Thyroid gland (tissue), 4 donors: ENCODE data around the gene NUP188. TPM values are rescaled to one million over a fixed set of nuclear protein-coding genes. Genes with fewer than 3 reads are reported as not detected.
"Not testable (repeated sequence)": the region's sequence is repeated elsewhere in the genome, so short reads cannot be mapped to it uniquely, and the experiment has no call there.

Experiments used
- DNase-seq, 2 donors: peaks; one replicate each; pipeline ENCODE4 v3.0.0-alpha.2; 2019
- H3K27ac ChIP-seq, 3 donors: fragments of 200-600 bp; sonication (generic); 1 replicate in 2 of 3; 2 replicates in 1 of 3; pipeline ENCODE4 v1.5.1; 2016 to 2019; ENCODE audit warnings: mild to moderate bottlenecking in 1 of 3, moderate library complexity in 1 of 3
- H3K27me3 ChIP-seq: fragments of 200-600 bp; sonication (generic); one replicate; pipeline ENCODE4 v1.5.1; 2019
- H3K36me3 ChIP-seq, 2 donors: fragments of 200-600 bp; sonication (generic); one replicate each; pipeline ENCODE4 v1.5.1; 2016 to 2019
- H3K4me1 ChIP-seq, 2 donors: fragments of 200-600 bp; sonication (generic); one replicate each; pipeline ENCODE4 v1.5.1; 2017 to 2019
- H3K4me3 ChIP-seq, 3 donors: fragments of 200-600 bp; sonication (generic); replicated peaks in 1 of 3; 1 replicate in 2 of 3; 2 replicates in 1 of 3; pipeline ENCODE4 v1.5.1; 2016; ENCODE audit warnings: mild to moderate bottlenecking in 1 of 3
- H3K9me3 ChIP-seq: fragments of 200-600 bp; sonication (generic); one replicate; pipeline ENCODE4 v1.5.1; 2017
- POLR2A ChIP-seq, 2 donors: fragments of 450-650 bp; IDR thresholded peaks; one replicate each; pipeline ENCODE4 v1.6.1; 2017; ENCODE audit warnings: antibody characterized with exemption in 2 of 2, mild to moderate bottlenecking in 2 of 2, moderate library complexity in 1 of 2
- WGBS, 2 donors: methylation state at CpG; one replicate each; pipeline ENCODE4 v1.1.5; 2017; 5-methylcytosine and 5-hydroxymethylcytosine counted together
- intact Hi-C: fragments of 100-400 bp; cut with DNase I; formaldehyde crosslinking; loops from one replicate; pipeline ENCODE4 v1.15.1; 2023
- total RNA-seq, 4 donors: library from RNA; depleted of rRNA; stranded (reverse); fragments of >200 nt; gene quantifications; one replicate each; pipeline ENCODE4 v1.2.3, GENCODE V29; 2016
- TF ChIP-seq, protein P1 (sequence below), 6 experiments: fragments of 200-600 bp in 3 of 6; fragments of 450-650 bp in 3 of 6; sonication (generic) in 3 of 6; IDR thresholded peaks; one replicate each; pipeline ENCODE4 v1.5.1; 2016 to 2019; ENCODE audit warnings: antibody characterized with exemption in 6 of 6, mild to moderate bottlenecking in 2 of 6, inconsistent platforms in 1 of 6, moderate library complexity in 1 of 6

The NUP188 gene
- total RNA-seq, 4 donors from 2014 or later: 27.1 to 78.2 (median 35.8) TPM

- WGBS, 2 donors: 93 to 97% methylated on average over 17 to 19 of the region's 19 CpGs
- H3K4me1 ChIP-seq: peaks cover 11 to 27% of the 10 kb centered on the region in 2 donors
- no peak overlapping the region for H3K27ac ChIP-seq
- H3K27me3 ChIP-seq: no peaks in the 10 kb centered on the region
- no peak overlapping the region for H3K4me3 ChIP-seq
- H3K36me3 ChIP-seq: no peaks in the 10 kb centered on the region
- intact Hi-C loops: no loop called here
- H3K9me3 ChIP-seq: no peaks in the 10 kb centered on the region
- TF ChIP-seq, protein P1, sequence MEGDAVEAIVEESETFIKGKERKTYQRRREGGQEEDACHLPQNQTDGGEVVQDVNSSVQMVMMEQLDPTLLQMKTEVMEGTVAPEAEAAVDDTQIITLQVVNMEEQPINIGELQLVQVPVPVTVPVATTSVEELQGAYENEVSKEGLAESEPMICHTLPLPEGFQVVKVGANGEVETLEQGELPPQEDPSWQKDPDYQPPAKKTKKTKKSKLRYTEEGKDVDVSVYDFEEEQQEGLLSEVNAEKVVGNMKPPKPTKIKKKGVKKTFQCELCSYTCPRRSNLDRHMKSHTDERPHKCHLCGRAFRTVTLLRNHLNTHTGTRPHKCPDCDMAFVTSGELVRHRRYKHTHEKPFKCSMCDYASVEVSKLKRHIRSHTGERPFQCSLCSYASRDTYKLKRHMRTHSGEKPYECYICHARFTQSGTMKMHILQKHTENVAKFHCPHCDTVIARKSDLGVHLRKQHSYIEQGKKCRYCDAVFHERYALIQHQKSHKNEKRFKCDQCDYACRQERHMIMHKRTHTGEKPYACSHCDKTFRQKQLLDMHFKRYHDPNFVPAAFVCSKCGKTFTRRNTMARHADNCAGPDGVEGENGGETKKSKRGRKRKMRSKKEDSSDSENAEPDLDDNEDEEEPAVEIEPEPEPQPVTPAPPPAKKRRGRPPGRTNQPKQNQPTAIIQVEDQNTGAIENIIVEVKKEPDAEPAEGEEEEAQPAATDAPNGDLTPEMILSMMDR (IDR thresholded peaks at IDR 0.05): no peak
- TF ChIP-seq POLR2A (IDR thresholded peaks at IDR 0.05): no peak
- DNase-seq: no peak
Observed at GRCh38 chr9:128945798-128946501, 1.5 kb upstream of the NUP188 start.

DNA sequence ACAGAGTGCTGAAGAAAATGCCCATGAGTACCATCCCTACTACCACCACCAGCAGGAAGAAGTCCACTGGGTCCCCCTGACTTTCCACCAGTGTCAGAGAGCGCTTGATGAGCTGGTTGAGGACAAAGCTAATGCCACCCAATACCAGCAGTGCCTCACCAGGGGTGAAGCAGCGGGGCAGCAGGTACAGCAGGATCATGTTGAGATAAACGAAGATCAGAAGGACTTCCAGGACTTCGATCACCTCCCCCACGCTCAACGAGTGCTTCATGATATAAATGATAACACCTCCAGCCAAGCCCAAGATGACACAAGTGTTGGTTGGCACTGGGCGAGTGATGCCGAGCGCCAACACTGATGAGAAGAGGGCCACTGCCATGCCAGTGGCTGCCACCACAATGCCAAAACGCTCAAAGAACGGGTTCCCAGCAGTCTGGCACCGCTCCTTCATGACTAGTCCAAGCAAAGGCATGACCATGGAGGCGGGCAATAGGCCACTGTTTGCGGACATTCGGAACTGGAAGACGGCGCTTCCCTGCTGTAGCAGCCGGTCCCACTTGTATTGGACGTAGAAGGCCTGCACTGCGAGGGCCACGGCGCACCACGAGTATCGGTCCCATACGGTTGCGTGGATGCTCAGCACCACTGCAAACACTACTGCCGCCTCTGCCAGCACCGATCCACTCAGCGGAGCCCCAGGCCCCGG is 775 bp upstream of the NUP188 start:
- DNase-seq: peak; percentile 40 to 45
- Histone ChIP-seq H3K9me3 (no peaks in the 10 kb centered on the region), H3K27ac (peak overlapping the region; percentile 51 to 90 (median 84)), H3K27me3 (no peaks in the 10 kb centered on the region), H3K4me3 (peak overlapping the region; percentile 57 to 78 (median 69)), H3K4me1 (peaks cover 11 to 20% of the 10 kb centered on the region in 2 donors), H3K36me3 (no peaks in the 10 kb centered on the region)
- WGBS, 2 donors: 29 to 68% methylated on average over 10 to 23 of the region's 30 CpGs
- TF ChIP-seq, protein P1 (IDR thresholded peaks at IDR 0.05): no peak
- TF ChIP-seq POLR2A (IDR thresholded peaks at IDR 0.05): no peak
- intact Hi-C loops: no loop called here

GRCh38 chr9:128947277-128947526 is 297 bp upstream of the NUP188 start:
- DNase-seq: no peak
- TF ChIP-seq POLR2A (IDR thresholded peaks at IDR 0.05): no peak
- TF ChIP-seq, protein P1 (IDR thresholded peaks at IDR 0.05): no peak
- Histone ChIP-seq H3K4me3 (peak overlapping the region; percentile 57 to 78 (median 69)), H3K9me3 (no peaks in the 10 kb centered on the region), H3K27ac (peak overlapping the region; percentile 51 to 90 (median 84)), H3K36me3 (no peaks in the 10 kb centered on the region), H3K4me1 (peaks cover 11 to 19% of the 10 kb centered on the region in 2 donors), H3K27me3 (no peaks in the 10 kb centered on the region)
- WGBS, 2 donors: 0% methylated on average over 4 to 13 of the region's 20 CpGs
- intact Hi-C loops: no loop called here

DNA sequence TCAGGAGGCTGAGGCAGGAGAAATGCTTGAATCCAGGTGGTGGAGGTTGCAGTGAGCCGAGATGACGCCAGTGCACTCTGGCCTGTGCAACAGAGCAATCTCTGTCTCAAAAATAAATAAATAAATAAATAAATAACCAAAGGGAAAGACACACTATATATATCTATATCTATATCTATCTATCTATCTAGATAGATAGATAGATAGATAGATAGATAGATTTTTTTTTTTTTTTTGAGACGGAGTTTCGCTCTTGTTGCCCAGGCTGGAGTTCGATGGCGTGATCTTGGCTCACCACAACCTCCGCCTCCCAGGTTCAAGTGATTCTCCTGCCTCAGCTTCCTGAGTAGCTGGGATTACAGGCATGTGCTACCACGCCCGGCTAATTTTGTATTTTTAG is 13.9 kb downstream of the NUP188 start:
- WGBS, 2 donors: 93 to 98% methylated on average over 9 of the region's 9 CpGs
- H3K9me3 ChIP-seq, H3K27ac ChIP-seq, DNase-seq, H3K4me3 ChIP-seq, H3K4me1 ChIP-seq, intact Hi-C loops, H3K27me3 ChIP-seq: not testable (repeated sequence)
- peaks cover 21 to 42% of the 10 kb centered on the region in 2 donors for H3K36me3 ChIP-seq

GRCh38 chr9:128969491-128969890 is 22.0 kb downstream of the NUP188 start:
- Histone ChIP-seq H3K36me3 (peaks cover 43 to 51% of the 10 kb centered on the region in 2 donors), H3K4me3 (no peak overlapping the region), H3K4me1 (no peaks in the 10 kb centered on the region), H3K27me3 (no peaks in the 10 kb centered on the region), H3K27ac (no peak overlapping the region), H3K9me3 (no peaks in the 10 kb centered on the region)
- no peak for DNase-seq
- TF ChIP-seq, protein P1 (IDR thresholded peaks at IDR 0.05): no peak
- TF ChIP-seq POLR2A (IDR thresholded peaks at IDR 0.05): no peak
- intact Hi-C loops: no loop called here
- WGBS, 2 donors: 94 to 96% methylated on average over 5 of the region's 5 CpGs
